Measurements from ENCODE around the gene EIF3K. TPM values are rescaled to one million over a fixed set of nuclear protein-coding genes. Genes with fewer than 3 reads are reported as not detected.

EIF3K gene
- total and polyA plus RNA-seq, 2 of the 8 experiments (the other 6 are each of a cell fraction or from before 2014, with no cell fraction given), result 329 to 937 TPM

DNA sequence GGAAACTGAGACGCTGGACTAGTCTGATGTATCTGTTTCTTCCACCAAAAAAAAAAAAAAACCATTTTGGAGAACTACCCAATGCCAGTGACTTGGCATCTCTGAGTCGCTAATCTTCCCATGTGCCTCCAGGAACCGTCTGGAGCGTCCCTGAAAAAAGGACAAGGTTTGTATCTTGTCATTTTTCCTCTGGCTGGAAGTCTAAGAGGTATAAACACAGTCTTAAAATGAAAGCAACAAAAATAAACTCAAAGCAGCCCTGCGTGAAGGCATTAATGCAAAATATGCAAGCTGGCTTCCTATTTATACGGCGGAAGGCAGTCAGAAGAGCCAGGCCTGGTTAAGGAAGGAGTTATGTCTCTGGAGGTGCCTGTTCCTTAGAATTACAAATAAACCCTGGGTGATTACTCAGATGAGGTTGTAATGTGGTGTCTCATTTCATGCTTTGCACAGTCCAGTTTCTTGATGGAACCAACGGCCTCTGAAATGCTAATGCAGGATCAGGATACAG is 48.7 kb downstream of the EIF3K start:
- Histone ChIP-seq H3K36me3 (ENCODE audit: control insufficient read depth in 2 of 4, insufficient read depth in 4 of 4, low read length in 3 of 4) (0 out of 8 replicates have a peak, but pooled peaks cover 0 to 5% (median 0%) of the 10 kb centered on the region in 4 experiments), H4K91ac (replicated peaks; ENCODE audit: insufficient read length, low read length) (no peak overlapping the region), H3K4ac (replicated peaks; ENCODE audit: insufficient read length, low read depth, low read length) (no peak overlapping the region), H3K14ac (ENCODE audit: insufficient read length) (no peak overlapping the region), H3K9ac (replicated peaks in 1 of 4; ENCODE audit: extremely low read depth in 1 of 4, low read depth in 3 of 4, low read length in 3 of 4) (no peak overlapping the region; a peak in 1 of 7 replicates), H2BK120ac (replicated peaks; ENCODE audit: low read depth, low read length) (no peak overlapping the region), H2AFZ (ENCODE audit: low read length) (no peak overlapping the region), H3K27me3 (replicated peaks in 1 of 4; ENCODE audit: control insufficient read depth in 3 of 4, extremely low read depth in 1 of 4, insufficient read depth in 3 of 4, low read length in 3 of 4) (no peaks in the 10 kb centered on the region), H2AK5ac (ENCODE audit: low read depth, low read length) (no peak overlapping the region; the same call in 1 of the 2 replicates), H2BK12ac (ENCODE audit: low read depth, low read length) (0 out of 2 replicates have a peak overlapping the region, but pooled peaks have one; percentile 53), H4K5ac (ENCODE audit: insufficient read length, low read depth, low read length) (no peak overlapping the region), H3K79me1 (ENCODE audit: low read depth, low read length) (peaks cover 32% of the 10 kb centered on the region), H3K79me2 (ENCODE audit: control insufficient read depth in 1 of 2, insufficient read depth in 2 of 2, low read length in 2 of 2) (peaks cover 7 to 91% of the 10 kb centered on the region in 2 experiments), H3K4me2 (ENCODE audit: insufficient read depth in 1 of 2, low read depth in 2 of 2, low read length in 2 of 2) (peak overlapping the region in 1 of 2 experiments; percentile 61; a peak in 1 of 4 replicates), H4K20me1 (replicated peaks in 1 of 2; ENCODE audit: control insufficient read depth in 1 of 2, insufficient read depth in 2 of 2, low read length in 2 of 2) (peaks cover 4 to 30% of the 10 kb centered on the region in 2 experiments), H3K23ac (ENCODE audit: insufficient read length) (no peak overlapping the region), H3K4me1 (replicated peaks in 1 of 4; ENCODE audit: control insufficient read depth in 3 of 4, insufficient read depth in 4 of 4, low read length in 3 of 4) (peaks cover 39 to 53% (median 45%) of the 10 kb centered on the region in 4 experiments), H3K18ac (ENCODE audit: extremely low read depth, low read length) (no peak overlapping the region), H3K56ac (replicated peaks; ENCODE audit: insufficient read length, low read depth, low read length) (no peak overlapping the region), H3K4me3 (ENCODE audit: extremely low read depth in 1 of 4, insufficient read depth in 2 of 4, low read depth in 3 of 4, low read length in 4 of 4) (no peak overlapping the region), H2BK5ac (ENCODE audit: low read depth, low read length) (0 out of 2 replicates have a peak overlapping the region, but pooled peaks have one; percentile 96), H4K8ac (ENCODE audit: extremely low read depth, insufficient read depth, low read length) (no peak overlapping the region), H2BK15ac (ENCODE audit: low read length) (no peak overlapping the region), H3K9me3 (ENCODE audit: insufficient read depth in 2 of 2, low read depth in 1 of 2, low read length in 1 of 2) (no peaks in the 10 kb centered on the region), H3K23me2 (ENCODE audit: low read depth, low read length) (no peaks in the 10 kb centered on the region; the same call in 1 of the 2 replicates), H3K27ac (ENCODE audit: low read depth, low read length) (peak overlapping the region; percentile 84; the same call in 1 of the 2 replicates), H2BK20ac (ENCODE audit: low read length) (peak overlapping the region; percentile 11; the same call in 1 of the 2 replicates)
- CTCF ChIA-PET (ENCODE audit: partially characterized antibody), result interaction anchor here (1.1 to 1.7 kb wide), 3 partner anchors 11 to 24 kb away, joined by 3 to 4 read pairs (median 3); no protein-coding TSS in a partner anchor
- 91% methylated on average over 8 of the region's 8 CpGs; no CpG with 5 or more reads in 1 of the 2 experiments for WGBS, 2 experiments (ENCODE audit: extremely low coverage in 1 of 2, insufficient coverage in 1 of 2, insufficient read length in 1 of 2, insufficient replicate concordance in 2 of 2, low coverage in 1 of 2, low lambda C conversion rate in 2 of 2, missing lambda C conversion rate in 1 of 2)
- POLR2A ChIA-PET (ENCODE audit: partially characterized antibody), result interaction anchor here (1.1 to 21.5 kb wide), 6 partner anchors 8 to 51 kb away, joined by 4 to 495 read pairs (median 12); partner anchors contain the start of gene ACTN4
- TF ChIP-seq YY1 (IDR thresholded peaks at IDR 0.05; ENCODE audit: low read depth, low read length) (no peak), RXRA (IDR thresholded peaks at IDR 0.05; ENCODE audit: insufficient read depth, low read depth, low read length) (no peak), PHF8 (conservative IDR thresholded peaks at IDR 0.05; ENCODE audit: low read depth, low read length) (no peak), BACH1 (IDR thresholded peaks at IDR 0.05; ENCODE audit: low read length) (no peak), RNF2 (IDR thresholded peaks at IDR 0.05; ENCODE audit: borderline replicate concordance, low read depth, low read length, missing control alignments, poor library complexity, severe bottlenecking) (no peak), SAP30 (IDR thresholded peaks at IDR 0.05; ENCODE audit: insufficient read depth, insufficient replicate concordance, low read length) (no peak), EGR1 (IDR thresholded peaks at IDR 0.05; ENCODE audit: borderline replicate concordance, low read depth, low read length) (no peak), SRF (IDR thresholded peaks at IDR 0.05; ENCODE audit: low read depth, low read length) (no peak), CTBP2 (IDR thresholded peaks at IDR 0.05; ENCODE audit: borderline replicate concordance, insufficient read depth, insufficient read length, low read length) (no peak), SIX5 (IDR thresholded peaks at IDR 0.05; ENCODE audit: low read depth, low read length) (no peak), CHD2 (IDR thresholded peaks at IDR 0.05; ENCODE audit: low read length) (no peak), GABPA (IDR thresholded peaks at IDR 0.05; ENCODE audit: borderline replicate concordance, insufficient read depth, low read length) (no peak)
- DNase-seq (ENCODE audit: low read depth in 1 of 2, low spot score in 2 of 2), result no peak
- FAIRE-seq, result no peak

All from H1 (cell line).